T47D (cell line): Measurements from ENCODE around the gene TMA7B.

ENCODE experiments used
- DNase-seq, 2 experiments: peaks; one replicate each; pipeline versions ENCODE4 v3.0.0 to v3.0.0-alpha.2; 2011 to 2012; ENCODE audit warnings: low read depth in 1 of 2, low spot score in 1 of 2
- JUND ChIP-seq: IDR thresholded peaks from 2 replicates; pipeline ENCODE4 v1.6.1; 2012; ENCODE audit warnings: low read depth
- in situ Hi-C: cut with HindIII; loops from 2 replicates; pipeline ENCODE4 v1.10.0; 2016; ENCODE audit warnings: low sequenced_read_pairs, low pct_unique_long_range_greater_than_20kb

Gene TMA7B

DNA sequence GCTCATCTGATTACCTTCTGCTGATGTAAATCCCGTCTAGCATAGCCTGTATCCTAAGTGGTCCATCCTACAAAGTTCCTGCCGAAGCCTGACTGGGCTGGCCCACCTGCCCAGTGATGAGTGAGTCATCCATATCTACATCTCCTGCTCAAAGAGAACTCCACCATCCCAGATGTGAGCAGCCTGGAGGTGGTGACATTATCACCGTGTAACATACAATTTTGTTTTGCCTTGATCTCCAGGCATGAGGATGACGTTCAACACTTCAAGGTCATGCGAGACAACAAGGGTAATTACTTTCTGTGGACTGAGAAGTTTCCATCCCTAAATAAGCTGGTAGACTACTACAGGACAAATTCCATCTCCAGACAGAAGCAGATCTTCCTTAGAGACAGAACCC is 5.6 kb downstream of the TMA7B start:
- TF ChIP-seq JUND, result no peak
- in situ Hi-C loops, result no loop called here
- DNase-seq, result no peak

DNA sequence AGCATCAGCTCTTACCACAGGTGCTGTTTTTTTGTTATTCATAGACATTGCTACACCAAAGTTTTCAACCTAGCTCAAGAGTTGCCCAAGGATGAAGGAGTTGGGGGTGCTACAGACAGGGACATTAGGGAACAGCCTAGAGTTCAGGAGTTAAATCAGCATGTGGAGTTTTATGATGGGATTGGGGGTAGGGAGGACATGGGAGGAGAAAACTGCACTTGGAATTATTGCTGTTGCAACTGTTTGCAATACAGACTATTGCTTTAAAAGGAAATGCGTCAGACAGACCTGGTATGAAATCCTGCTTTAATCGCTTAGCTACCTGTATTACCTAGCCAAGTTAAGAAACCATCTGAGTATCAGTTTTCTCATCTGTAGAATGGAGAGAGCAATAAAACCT is 6.3 kb downstream of the TMA7B start:
- in situ Hi-C loops, result no loop called here
- no peak for TF ChIP-seq JUND
- no peak for DNase-seq

DNA sequence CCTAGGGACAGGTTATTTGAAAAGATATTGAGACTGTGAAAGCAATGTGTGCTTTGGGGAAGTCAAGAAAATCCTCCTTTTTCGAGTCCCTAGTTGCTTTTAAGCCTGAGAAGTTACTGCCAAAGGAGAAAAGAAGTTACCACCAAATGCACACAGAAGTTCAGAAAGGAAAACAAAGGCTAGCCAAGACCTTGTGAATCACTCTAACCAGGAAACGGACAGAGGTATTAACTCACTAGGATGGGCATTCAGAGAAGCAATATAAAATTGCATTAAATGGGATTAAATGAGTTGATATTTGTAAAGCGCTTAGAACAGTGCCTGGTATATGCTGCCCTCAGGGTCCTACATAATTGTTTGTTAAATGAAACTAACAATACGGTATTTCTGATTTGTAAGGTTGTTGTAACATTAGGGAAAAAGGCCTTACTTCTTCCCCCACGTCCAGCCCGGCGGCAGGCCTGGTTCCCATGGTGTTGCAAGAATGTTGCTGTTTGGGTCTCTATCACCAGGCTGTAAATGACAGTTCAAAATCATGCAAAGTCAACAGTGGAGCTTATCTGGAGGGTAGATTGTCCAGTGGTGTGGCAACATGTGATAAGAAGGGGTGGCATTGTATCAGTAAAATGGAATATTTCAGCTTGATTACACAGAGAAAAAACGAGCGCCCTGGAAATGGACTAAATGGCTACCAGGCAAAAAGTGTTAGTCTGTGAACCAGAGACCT is 7.1 kb downstream of the TMA7B start:
- no peak for DNase-seq
- in situ Hi-C loops, result no loop called here

DNA sequence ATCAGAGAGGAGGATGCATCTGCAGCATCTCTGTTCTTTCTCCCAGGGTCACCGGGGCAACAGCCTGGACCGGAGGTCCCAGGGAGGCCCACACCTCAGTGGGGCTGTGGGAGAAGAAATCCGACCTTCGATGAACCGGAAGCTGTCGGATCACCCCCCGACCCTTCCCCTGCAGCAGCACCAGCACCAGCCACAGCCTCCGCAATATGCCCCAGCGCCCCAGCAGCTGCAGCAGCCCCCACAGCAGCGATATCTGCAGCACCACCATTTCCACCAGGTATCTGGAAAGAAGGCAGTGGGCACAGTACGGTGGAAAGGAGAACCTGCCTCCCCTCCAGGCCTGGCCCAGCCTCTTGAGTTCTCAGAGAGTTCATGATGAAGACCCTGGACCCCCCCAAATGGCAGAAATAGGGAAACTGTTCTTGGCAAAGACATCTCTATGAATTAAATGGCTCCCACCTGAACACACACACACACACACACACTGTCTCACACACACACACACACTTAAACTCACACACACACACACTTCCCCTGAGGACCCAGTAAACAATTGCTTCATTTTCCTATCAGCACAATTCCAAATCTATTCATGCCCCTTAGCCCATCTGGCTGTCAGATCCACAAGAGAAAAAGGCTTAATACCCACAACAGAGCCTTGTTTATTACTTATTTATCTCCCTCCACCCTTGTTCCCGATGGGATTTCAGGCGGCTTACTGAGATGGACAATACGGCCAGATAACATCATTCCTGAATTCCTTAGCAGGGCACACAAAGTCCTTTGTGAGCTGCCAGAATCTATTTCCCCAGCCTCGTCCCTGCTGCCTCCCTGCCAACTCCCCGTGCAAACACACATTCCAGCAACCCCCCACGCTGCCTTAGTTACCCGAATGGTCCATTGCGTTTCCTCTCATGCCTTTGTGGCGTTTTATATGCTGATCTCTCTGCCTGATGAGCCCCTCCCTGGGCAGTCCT is 8.1 kb downstream of the TMA7B start:
- DNase-seq, result peak in 1 of 2 experiments; percentile 29
- in situ Hi-C loops, result no loop called here
- TF ChIP-seq JUND, result no peak

More for the DNA sequence above, 7.1 kb downstream of the TMA7B start:
- no peak for TF ChIP-seq JUND

DNA sequence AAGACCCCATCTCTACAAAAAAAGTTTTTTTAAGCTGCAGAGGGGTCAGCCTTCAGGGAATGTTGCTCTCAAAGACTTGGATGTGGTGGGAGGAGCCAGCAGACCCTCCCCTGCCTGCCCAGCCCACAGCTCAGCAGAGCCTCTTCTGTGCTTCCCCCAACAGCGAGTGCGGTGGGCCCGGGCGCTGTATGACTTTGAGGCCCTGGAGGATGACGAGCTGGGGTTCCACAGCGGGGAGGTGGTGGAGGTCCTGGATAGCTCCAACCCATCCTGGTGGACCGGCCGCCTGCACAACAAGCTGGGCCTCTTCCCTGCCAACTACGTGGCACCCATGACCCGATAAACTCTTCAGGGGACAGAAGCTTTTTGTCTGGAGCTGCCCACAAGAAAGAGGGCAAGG is 10.5 kb downstream of the TMA7B start:
- TF ChIP-seq JUND, result no peak
- in situ Hi-C loops, result no loop called here
- no peak for DNase-seq

DNA sequence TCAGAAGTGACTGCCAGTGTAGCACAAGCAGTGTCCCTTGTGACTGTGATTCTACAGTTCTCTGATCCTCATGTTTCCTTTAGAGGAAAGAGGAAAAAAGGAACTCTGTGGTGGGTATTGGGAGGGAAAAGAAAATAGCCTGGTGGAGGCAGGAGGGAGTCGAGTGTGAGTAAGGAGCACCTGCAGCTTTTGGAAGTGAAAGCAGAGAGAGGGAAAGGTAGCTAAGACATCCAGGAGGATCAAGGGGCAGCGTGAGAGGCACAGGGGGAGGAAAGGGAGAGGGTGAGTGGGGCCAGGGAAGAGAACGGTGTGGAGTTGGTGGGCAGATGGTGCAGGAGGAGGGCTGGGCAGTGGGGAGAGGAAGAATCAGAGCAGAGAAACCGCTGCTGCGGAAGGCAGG is 12.4 kb downstream of the TMA7B start:
- DNase-seq, result no peak
- no peak for TF ChIP-seq JUND
- in situ Hi-C loops, result no loop called here

DNA sequence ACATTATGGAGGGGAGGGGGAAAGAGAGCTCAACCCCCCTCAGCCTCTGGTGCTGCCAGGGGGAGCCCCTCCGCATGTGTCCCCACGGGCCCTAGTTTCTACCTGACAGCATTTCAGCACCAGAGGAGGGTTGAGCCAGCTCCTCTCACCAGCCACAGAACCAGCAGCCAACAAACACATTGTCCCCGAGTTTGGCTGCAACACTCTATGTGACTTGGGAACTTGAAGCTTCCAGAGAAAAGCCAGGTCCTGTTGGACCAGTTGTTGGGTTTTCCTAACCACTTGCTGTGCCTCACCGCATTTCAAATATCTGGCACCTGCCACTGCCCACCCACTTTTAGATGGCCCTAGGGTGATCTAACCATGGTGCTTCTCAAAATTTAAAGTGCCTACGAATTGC is 13.5 kb downstream of the TMA7B start:
- TF ChIP-seq JUND, result no peak
- in situ Hi-C loops, result no loop called here
- DNase-seq, result peak in 1 of 2 experiments; percentile 58

DNA sequence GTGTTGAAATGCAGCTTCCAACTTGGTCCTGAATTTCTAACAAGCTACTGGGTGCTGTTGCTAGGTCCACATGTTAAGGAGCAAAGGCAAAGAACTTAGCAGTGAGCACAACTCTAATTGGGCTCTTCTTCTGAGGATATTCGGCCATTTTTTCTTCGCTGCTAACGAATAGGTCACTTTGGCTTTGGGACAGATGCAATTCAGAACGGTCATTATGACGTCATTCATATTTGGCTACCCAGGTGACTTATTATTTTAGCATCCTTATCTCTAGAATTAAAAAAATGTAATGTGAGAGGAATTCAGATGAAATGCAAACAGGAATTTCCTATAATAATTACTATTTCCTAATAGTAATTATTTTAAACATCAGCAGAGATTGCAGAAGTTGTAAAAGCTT is 13.9 kb downstream of the TMA7B start:
- no peak for DNase-seq
- in situ Hi-C loops, result no loop called here
- TF ChIP-seq JUND, result no peak

DNA sequence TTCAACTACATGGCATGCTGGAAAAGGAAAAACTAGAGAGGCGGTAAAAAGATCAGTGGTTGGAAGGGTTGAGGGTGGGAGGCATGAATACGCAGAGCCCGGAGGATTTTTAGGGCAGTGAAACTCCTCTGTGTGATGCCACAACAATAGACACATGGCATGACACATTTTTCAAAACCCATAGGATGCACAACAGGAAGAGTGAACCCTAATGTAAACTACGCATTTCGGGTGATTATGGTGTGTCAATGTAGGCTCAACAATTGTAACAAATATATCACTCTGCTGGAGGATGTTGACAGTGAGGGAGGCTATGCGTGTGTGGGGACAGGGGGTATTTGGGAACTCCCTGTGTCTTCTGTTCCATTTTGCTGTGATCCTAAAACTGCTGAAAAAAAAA is 18.9 kb downstream of the TMA7B start:
- no peak for DNase-seq
- no peak for TF ChIP-seq JUND
- in situ Hi-C loops, result no loop called here

DNA sequence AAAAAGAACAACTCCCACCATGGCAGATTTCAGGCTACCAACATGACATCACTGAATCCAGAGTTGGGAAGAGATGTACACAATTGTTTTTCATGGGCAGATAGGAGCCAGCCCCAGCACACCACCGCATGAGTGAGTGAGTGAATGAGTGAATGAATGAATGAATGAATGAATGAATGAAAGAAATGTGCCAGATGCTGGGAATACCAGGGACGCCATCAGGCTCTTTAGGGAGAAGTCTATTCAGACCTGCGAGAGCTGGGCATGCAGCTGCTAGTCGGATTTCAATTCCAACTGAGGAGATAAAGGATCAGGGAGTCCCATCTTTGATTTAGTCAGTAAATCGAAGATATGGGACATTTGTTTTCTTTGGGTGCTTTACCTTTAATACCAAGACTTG is 19.3 kb downstream of the TMA7B start:
- in situ Hi-C loops, result no loop called here
- no peak for TF ChIP-seq JUND
- no peak for DNase-seq

DNA sequence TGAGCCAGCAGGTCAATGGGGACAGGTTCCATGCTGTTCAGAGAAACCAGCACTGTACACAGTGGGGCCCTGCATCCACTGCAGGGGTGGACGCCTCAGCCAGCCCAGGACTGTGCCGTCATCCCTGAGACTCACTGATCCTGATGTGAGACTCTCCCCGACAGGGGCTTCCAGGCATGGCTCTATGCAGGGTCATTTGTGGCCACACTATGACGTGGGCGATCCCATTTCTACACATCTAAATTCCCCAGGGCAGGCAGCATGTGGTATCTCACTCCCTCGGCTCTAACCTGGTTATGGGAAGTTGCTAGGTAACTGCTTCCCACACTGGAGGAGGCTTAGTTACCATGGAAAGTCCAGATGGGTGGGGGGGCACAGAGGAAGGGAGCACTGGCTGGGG is 20.4 kb downstream of the TMA7B start:
- DNase-seq, result no peak
- in situ Hi-C loops, result no loop called here
- no peak for TF ChIP-seq JUND

DNA sequence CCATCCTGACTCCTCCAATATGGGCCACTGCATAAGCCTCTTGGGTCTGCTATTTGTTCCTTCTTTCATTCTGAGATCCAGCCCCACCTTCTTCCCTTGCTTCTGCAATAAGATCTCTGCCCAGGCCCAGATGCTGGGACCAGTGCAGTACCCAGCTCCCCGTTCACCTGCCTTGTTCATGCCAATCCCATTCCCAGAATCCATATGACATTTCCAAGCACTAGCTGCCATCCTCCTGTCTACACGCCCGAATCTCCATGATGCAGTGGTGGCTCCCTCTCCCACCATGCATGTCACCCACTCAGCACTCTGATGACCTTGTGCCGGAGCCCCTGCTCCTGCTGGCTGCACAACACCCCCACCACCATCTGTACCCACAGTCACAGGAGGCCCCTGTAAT is 23.1 kb downstream of the TMA7B start:
- in situ Hi-C loops, result no loop called here
- TF ChIP-seq JUND, result no peak
- DNase-seq, result no peak

DNA sequence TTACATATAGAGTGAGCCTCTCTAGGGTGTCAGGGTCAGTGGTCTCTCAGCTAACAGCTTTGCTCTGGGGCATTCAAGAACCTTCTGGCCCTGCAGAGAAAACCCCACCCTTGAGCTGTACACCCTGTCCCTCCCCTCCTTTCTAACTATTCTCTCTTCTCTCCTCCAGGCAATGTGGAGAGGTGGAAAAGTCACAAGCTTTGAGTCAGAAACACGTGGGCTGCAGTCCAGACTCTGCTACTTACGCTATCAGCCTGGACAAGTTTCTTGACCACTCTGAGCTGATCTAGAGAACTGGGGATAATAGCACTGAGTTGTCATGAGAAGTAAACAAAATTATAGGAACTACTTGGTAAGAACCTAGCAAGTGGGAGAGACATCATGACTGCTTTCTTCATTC is 23.8 kb downstream of the TMA7B start:
- TF ChIP-seq JUND, result no peak
- DNase-seq, result no peak
- in situ Hi-C loops, result no loop called here
